ENCODE measurements around the gene NPIPB9. TPM values are rescaled to one million over a fixed set of nuclear protein-coding genes. Genes with fewer than 3 reads are reported as not detected.

Gene NPIPB9
- total RNA-seq, 1 experiment from 2014 or later: not detected

Other genes starting within 250 kb of the NPIPB9 start
- not detected in 2 replicates for gene IL27, start 245.0 kb upstream of the NPIPB9 start, total RNA-seq (2014; rRNA removed; shearing (Covaris generic))
- gene NUPR1, start 212.8 kb upstream of the NPIPB9 start, total RNA-seq (2014; rRNA removed; shearing (Covaris generic)): 1.5 and 19.5 TPM in 2 replicates
- gene SGF29, start 197.9 kb upstream of the NPIPB9 start, total RNA-seq (2014; rRNA removed; shearing (Covaris generic)): 24.3 and 27.8 TPM in 2 replicates
- not detected in 2 replicates for gene SULT1A2, start 154.7 kb upstream of the NPIPB9 start, total RNA-seq (2014; rRNA removed; shearing (Covaris generic))
- 2.4 and 4.1 TPM in 2 replicates for gene SULT1A1, start 141.7 kb upstream of the NPIPB9 start, total RNA-seq (2014; rRNA removed; shearing (Covaris generic))
- gene NPIPB8, start 113.7 kb upstream of the NPIPB9 start, total RNA-seq (2014; rRNA removed; shearing (Covaris generic)): not detected in 2 replicates
- 50.5 and 102 TPM in 2 replicates for gene EIF3C, start 40.3 kb upstream of the NPIPB9 start, total RNA-seq (2014; rRNA removed; shearing (Covaris generic))
- gene ATXN2L, start 71.2 kb downstream of the NPIPB9 start, total RNA-seq (2014; rRNA removed; shearing (Covaris generic)): 25.4 and 30.5 TPM in 2 replicates
- gene TUFM, start 94.6 kb downstream of the NPIPB9 start, total RNA-seq (2014; rRNA removed; shearing (Covaris generic)): 157 and 180 TPM in 2 replicates
- gene SH2B1, start 112.1 kb downstream of the NPIPB9 start, total RNA-seq (2014; rRNA removed; shearing (Covaris generic)): 10.7 and 19.4 TPM in 2 replicates
- 0.48 TPM in 1 of 2 replicates, not detected in the other for gene ATP2A1, start 126.7 kb downstream of the NPIPB9 start, total RNA-seq (2014; rRNA removed; shearing (Covaris generic))
- 30.2 and 54.1 TPM in 2 replicates for gene RABEP2, start 173.5 kb downstream of the NPIPB9 start, total RNA-seq (2014; rRNA removed; shearing (Covaris generic))
- gene CD19, start 180.2 kb downstream of the NPIPB9 start, total RNA-seq (2014; rRNA removed; shearing (Covaris generic)): not detected in 2 replicates
- gene NFATC2IP, start 199.2 kb downstream of the NPIPB9 start, total RNA-seq (2014; rRNA removed; shearing (Covaris generic)): 19.7 and 31.7 TPM in 2 replicates
- gene SPNS1, start 223.0 kb downstream of the NPIPB9 start, total RNA-seq (2014; rRNA removed; shearing (Covaris generic)): 22.8 and 31.8 TPM in 2 replicates
- gene LAT, start 233.3 kb downstream of the NPIPB9 start, total RNA-seq (2014; rRNA removed; shearing (Covaris generic)): 4.8 and 8.6 TPM in 2 replicates

Data from Daoy (cell line).